HG03039 (cell line): ENCODE measurements around the gene ENDOD1.
"Not testable (repeated sequence)": the region's sequence is repeated elsewhere in the genome, so short reads cannot be mapped to it uniquely, and the experiment has no call there.

Experiments used
- ATAC-seq: cut with Tn5 transposase; IDR thresholded peaks from one replicate; pipeline ENCODE4 v1.9.1; 2021; ENCODE audit warnings: mild to moderate bottlenecking, moderate library complexity; ENCODE audit not compliant: unreplicated experiment

Gene ENDOD1

DNA sequence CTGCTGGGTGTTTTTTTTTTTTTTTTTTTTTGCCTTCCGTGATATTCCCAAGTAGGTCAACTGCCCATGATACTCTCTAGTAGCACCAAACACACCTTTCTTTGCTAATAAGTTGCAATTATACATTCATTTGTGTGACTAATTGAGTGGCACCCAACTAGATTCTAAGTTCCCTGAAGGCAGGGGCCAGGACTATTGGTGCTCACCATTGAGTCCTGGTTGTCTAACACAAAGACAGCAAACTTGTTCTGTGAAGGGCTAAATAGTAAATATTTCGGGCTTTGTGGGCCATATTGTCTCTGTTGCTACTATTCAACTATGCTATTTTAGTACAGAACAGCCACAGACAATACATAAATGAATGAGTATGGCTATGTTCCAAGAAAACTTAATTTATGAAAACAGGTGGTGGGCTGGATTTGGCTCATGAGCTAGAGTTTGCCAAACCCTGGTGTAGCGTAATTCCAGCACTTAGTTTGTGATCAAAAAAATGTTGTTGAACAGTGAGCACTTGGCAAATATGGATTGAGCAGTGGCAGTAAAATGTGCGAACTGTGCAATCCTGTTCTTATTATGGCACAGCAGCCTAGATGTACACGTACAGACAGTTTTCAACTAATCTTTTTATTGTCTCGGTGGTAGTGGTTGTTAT lies 11.3 kb downstream of the ENDOD1 start:
- no peak for ATAC-seq

GRCh38 chr11:95101935-95102334 lies 12.3 kb downstream of the ENDOD1 start:
- no peak for ATAC-seq

DNA sequence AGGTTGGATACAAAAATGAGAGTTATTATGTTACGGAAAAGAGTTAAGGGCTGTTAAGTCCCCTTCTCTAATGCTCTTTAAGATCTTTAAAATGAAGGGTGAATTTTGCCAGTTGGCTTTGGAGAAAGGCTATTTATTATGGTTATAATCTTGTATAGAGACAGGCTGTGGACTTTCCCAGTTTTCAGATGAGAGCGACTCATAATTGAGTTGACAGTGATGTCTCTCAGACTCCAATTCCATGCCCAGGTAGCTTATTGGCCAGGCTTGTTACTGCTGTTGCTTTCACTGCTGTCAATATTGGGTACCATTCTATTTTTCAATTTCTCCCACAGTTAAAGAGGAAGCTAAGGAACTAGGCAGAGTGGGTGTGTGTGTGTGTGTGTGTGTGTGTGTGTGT lies 13.1 kb downstream of the ENDOD1 start:
- ATAC-seq, result no peak

DNA sequence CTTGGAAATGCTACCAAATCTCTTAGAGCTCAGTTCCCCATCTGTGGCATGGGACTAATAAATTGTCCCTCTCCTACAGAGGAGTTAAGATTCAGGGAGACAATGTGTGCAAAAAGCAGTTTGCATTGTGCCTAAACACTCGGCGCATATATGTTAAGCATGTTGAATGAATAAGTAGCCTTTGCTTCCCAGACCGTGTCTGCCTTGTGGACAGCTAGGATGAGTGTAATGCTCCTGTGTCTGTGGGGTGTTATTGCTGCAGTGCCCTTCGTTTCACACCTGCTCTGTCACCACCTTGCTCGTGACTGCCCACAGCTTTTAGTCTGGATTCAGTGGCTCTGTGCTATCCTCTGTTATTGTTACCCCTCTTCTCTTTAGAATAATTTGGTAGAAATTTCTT lies 14.1 kb downstream of the ENDOD1 start:
- ATAC-seq, result no peak

DNA sequence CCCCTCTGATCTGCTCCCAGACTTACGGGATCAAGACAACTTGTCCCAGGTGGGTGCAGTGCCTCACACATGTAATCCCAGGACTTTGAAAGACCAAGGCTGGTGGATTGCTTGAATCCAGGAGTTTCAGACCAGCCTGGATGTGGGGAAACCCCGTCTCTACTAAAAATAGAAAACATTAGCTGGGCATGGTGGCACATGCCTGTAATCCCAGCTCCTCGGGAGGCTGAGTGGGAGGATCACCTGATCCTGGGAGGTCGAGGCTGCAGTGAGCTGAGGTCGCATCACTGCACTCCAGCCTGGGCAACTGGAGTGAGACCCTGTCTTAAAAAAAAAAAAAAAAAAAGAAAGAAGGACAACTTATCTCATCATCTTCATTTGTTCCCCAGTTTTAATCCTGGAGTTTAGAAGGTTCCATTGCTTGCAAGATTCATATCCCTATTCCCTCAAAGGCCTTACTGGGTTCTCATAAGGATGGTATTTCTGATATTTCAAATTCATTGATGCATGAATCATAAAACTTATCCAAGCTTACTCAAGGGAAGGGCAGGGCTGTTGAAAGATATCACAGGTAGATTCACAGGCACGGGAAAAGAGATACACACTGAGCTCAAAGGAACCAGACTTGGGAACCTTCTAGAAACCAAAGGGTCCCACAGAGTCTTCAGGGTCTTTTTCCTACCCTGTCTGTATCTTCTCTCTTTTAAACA lies 14.6 kb downstream of the ENDOD1 start:
- no peak for ATAC-seq

DNA sequence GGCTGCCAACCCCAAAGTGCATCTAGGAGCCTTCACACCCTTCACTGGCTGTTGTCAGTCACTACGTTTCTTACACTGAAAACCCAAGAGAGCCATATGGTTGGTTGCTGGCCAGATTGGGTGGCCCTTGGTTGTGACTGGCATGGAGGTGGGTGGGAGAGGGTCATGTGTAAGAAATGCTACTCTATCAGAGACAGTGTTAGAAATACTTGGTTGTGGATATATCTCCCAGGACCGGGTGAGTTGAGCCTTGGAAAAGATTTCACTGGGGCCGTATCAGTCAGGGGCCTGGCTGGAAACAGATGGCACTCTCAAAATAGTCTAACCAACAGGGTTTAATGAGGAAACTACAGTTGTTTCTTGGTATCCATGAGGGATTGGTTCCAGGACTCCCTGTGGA lies 15.2 kb downstream of the ENDOD1 start:
- ATAC-seq, result no peak

DNA sequence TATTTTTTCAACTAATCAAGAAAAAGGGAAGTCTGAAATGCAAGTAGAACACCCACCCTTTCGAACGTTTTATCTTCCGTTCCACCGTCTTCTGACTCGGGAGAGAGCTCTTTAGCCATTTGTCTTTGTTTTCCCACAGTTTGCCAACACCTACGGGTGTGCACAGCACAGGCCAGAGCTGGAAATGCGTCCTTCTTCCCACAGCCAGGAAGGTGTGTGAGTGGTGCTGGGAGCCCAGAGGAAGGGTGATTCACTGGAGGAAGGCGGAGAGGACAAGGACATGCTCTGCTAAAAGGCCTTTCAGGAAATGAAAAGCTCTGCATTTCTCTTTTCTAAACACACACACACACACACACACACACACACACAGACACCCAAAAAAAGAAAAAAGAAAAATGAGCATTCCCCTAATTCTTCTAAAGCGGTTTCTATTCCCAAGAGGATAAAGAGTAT lies 18.5 kb downstream of the ENDOD1 start:
- no peak for ATAC-seq

GRCh38 chr11:95108671-95109551 lies 19.3 kb downstream of the ENDOD1 start:
- no peak for ATAC-seq

GRCh38 chr11:95111471-95111870 lies 21.8 kb downstream of the ENDOD1 start:
- not testable (repeated sequence) for ATAC-seq

- no peak for ATAC-seq
Observed at GRCh38 chr11:95111923-95112540, 22.4 kb downstream of the ENDOD1 start.

- no peak for ATAC-seq
Observed at GRCh38 chr11:95115597-95115996, 26.0 kb downstream of the ENDOD1 start.

DNA sequence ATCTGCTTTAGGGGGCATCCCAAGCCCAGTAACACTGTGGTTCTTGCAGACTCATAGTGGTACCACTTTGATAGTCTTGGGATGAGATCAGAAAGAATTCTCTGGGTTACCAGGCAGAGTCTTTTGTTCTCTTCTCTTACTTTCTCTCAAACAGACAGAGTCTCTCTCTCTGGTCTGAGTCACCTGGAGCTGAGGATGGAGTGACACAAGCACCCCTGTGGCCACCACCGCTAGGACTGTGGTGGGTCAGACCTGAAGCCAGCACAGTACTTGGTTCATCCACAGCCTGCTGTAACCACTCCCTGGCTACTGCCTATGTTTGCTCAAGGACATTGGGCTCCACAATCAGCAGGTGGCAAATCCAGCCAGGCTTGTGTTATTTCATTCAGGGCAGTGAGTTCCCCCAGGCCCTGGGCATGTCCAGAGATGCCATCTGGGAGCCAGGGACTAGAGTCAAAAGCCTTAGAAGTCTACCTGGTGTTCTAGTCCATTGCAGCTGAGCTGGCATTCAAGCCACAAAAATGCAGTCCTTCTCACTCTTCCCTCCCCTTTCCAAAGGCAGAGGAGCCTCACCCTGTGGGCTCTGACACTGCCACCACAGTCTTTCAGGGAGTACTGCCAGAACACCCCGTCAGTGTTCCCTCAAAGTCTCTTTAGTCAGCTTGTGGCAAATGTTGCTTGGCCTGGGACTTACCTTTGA lies 29.9 kb downstream of the ENDOD1 start:
- no peak for ATAC-seq

GRCh38 chr11:95121698-95122097 lies 32.1 kb downstream of the ENDOD1 start:
- ATAC-seq, result no peak

DNA sequence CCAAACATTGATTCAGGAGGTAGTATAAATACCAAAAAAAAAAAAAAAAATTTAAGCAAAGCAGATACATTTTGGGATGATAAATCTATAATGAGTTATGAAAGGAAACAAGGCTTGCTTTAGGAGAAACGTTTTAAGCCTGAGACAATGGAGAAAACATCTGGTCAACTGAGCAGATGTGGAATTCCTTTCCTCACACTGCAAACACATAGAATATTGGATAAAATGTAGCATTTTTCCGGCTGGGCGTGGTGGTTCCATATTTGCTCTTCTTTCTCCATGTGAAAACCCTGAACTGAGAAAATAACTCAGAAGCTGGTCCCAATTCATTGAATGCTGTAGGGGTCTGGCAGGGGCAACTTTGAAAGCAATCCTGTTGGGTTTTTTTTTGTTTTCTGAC lies 33.9 kb downstream of the ENDOD1 start:
- ATAC-seq, result no peak

DNA sequence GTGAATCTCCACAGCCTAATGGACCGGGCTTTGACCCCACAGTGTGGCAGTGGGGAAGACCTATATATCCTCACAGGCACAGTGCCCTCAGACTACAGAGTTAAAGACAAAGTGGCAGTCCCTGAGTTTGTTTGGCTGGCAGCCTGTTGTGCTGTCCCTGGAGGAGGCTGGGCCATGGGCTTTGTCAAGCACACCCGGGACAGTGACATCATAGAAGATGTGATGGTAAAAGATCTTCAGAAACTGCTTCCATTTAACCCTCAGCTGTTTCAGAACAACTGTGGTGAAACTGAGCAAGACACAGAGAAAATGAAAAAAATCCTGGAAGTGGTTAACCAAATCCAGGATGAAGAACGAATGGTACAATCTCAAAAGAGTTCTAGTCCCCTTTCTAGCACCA lies 39.0 kb downstream of the ENDOD1 start:
- ATAC-seq, result no peak

- no peak for ATAC-seq
Observed at GRCh38 chr11:95132956-95133355, 43.3 kb downstream of the ENDOD1 start.

DNA sequence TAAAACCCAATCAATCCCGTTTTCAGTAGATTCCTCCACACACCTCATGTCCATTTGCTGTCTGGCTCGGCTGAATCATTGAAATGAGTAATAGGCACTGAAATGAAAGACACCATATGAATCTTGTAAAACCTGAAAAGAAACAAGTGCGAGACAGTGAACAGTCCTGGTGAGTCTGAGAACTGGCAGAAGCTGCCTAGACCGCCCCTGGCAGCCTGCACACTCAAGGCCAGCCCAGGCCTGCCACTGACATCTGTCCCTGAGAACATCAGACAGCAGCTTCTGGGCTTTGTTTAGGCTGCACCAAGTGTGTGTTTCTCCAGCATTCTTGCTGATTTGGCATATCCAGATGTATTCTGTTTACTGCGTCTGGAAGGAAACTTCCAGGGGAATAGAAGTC lies 44.8 kb downstream of the ENDOD1 start:
- no peak for ATAC-seq

DNA sequence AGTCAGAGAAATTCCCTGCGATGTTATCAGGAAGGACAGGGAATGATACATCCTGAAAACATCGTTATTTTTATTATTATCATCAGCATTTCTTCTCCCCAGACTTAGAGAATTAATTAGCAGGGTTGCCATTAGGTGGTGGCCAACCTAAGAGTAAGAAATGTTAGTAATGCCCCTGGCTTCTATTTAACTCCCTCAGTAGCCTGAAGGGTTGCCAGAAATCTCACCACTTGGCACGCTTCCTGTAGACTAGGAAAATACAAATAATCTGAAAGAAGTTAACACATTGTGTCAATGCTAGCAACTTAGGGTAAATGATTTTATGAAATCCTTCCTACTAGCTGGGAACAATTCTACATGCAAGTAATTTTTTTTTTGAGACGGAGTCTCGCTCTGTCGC lies 45.5 kb downstream of the ENDOD1 start:
- ATAC-seq, result no peak

DNA sequence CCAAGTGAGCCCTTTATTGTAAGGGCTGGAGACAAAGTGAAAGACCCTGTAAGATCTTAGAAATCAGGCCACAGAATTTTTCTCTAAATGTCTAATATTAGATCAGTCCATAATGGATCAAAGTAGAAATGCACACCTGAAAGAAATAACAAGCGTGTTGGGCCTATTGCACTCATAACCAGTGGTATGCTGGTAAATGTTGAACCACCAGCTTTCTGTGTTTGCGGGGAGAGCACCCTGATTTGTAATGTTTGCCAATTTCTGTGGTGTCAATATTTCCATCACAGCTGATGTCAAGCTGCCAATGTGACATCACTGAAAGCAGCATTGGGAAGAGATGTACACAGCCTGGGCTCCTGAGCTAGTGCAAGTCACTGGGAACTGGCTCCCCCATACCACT lies 46.2 kb downstream of the ENDOD1 start:
- ATAC-seq, result no peak

DNA sequence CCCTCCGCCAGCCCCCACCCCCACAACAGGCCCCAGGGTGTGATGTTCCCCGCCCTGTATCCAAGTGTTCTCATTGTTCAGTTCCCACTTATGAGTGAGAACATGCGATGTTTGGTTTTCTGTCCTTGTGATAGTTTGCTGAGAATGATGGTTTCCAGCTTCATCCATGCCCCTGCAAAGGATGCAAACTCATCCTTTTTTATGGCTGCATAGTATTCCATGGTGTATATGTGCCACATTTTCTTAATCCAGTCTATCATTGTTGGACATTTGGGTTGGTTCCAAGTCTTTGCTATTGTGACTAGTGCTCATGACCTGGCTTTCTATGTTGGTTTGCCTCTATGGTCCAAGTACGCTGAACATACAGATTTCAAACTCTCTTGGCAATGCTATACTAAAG lies 47.1 kb downstream of the ENDOD1 start:
- ATAC-seq, result not testable (repeated sequence)

DNA sequence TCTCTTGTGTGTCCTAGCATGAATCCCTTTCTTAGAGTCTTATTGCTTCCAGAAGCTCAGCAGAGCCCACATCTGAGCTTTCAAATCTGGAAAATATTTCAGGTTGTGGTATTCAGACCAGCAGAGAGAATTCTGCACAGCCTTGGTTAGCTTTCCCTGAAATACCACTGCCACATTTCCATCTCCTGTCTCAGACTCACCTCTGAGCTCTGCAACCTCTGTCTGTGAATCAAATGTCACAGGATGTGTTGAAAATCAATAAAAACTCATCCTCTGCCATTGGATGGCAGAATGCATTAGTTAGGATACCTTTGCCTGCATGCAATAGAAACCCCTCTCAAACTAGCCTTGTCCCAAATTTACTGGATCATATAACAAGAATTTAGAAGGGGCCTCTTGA lies 47.7 kb downstream of the ENDOD1 start:
- ATAC-seq, result no peak
